Activated naive CD8-positive, alpha-beta T cell treated with anti-CD3 and anti-CD28 coated beads, Interleukin-2, amount 10 ng/mL, durations not matched to agents 7 days and 5 days (primary cell): Measurements from ENCODE around the gene PKNOX2. TPM values are rescaled to one million over a fixed set of nuclear protein-coding genes. Genes with fewer than 3 reads are reported as not detected.

Experiments
- ATAC-seq: fragments of 150-1000 bp; cut with Tn5 transposase; one replicate; pipeline ENCODE4 v1.10.0; 2021; ENCODE audit warnings: low read depth, moderate library complexity
- POLR2A ChIA-PET: fragments of 350-600 bp; sonication (Branson Sonifier 250); formaldehyde crosslinking; loops from one replicate; lab custom pipeline; 2021; ENCODE audit warnings: antibody characterized with exemption; lab: Charles Lee
- DNase-seq: peaks from one replicate; pipeline ENCODE4 v3.0.0; 2021
- H3K27ac Mint-ChIP-seq: one replicate; pipeline ENCODE4 v1.8.0; 2022; ENCODE audit warnings: mild to moderate bottlenecking, mixed read lengths
- H3K27me3 Mint-ChIP-seq: one replicate; pipeline ENCODE4 v1.8.0; 2022; ENCODE audit warnings: mild to moderate bottlenecking, moderate library complexity, mixed read lengths
- H3K36me3 Mint-ChIP-seq: one replicate; pipeline ENCODE4 v1.8.0; 2021; ENCODE audit warnings: mild to moderate bottlenecking, mixed read lengths
- H3K4me1 Mint-ChIP-seq: one replicate; pipeline ENCODE4 v1.8.0; 2021; ENCODE audit warnings: mixed read lengths
- H3K4me3 Mint-ChIP-seq: one replicate; pipeline ENCODE4 v1.8.0; 2022; ENCODE audit warnings: mild to moderate bottlenecking, moderate library complexity, mixed read lengths
- H3K9me3 Mint-ChIP-seq: one replicate; pipeline ENCODE4 v1.8.0; 2021; ENCODE audit warnings: mixed read lengths
- total RNA-seq, 2 experiments: library from RNA; stranded (reverse); gene quantifications; one replicate each; pipeline ENCODE4 v1.2.3, GENCODE V29; 2021

The PKNOX2 gene
- total RNA-seq, 2 experiments from 2014 or later = not detected

- Mint-ChIP-seq H3K4me1 (no peaks in the 10 kb centered on the region), H3K27ac (no peak overlapping the region), H3K36me3 (no peaks in the 10 kb centered on the region), H3K9me3 (no peaks in the 10 kb centered on the region), H3K4me3 (no peak overlapping the region), H3K27me3 (peaks cover 2% of the 10 kb centered on the region)
- ATAC-seq (no peak), DNase-seq (no peak)
- POLR2A ChIA-PET = no interaction called here
Observed at GRCh38 chr11:125247431-125247830, 82.9 kb downstream of the PKNOX2 start.

- ATAC-seq = no peak
- Mint-ChIP-seq H3K27me3 (peaks cover 2% of the 10 kb centered on the region), H3K9me3 (no peaks in the 10 kb centered on the region), H3K27ac (no peak overlapping the region), H3K4me3 (no peak overlapping the region), H3K36me3 (no peaks in the 10 kb centered on the region), H3K4me1 (no peaks in the 10 kb centered on the region)
- no peak for DNase-seq
- POLR2A ChIA-PET = no interaction called here
Observed at GRCh38 chr11:125250318-125251213, 86.0 kb downstream of the PKNOX2 start.

DNA sequence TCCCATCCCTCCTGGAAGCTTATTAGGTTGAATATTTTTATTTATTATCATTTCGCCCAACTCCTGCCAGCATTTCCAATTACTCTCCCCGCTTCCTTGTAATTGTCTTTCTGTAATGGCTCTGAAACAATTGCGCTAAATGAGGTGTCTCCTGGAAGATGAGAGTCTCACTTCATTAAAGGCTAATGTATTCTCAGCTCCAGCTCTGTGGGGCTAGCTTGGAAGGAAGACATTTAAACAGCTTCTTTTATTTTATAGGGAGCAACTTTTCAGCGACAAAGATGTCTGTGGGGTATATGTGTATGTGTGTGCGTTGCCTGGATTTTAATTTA lies 86.6 kb downstream of the PKNOX2 start:
- Mint-ChIP-seq H3K4me1 (no peaks in the 10 kb centered on the region), H3K9me3 (no peaks in the 10 kb centered on the region), H3K4me3 (no peak overlapping the region), H3K36me3 (no peaks in the 10 kb centered on the region), H3K27me3 (peaks cover 2% of the 10 kb centered on the region), H3K27ac (no peak overlapping the region)
- DNase-seq = no peak
- ATAC-seq = no peak
- POLR2A ChIA-PET = no interaction called here

- H3K9me3 Mint-ChIP-seq = no peaks in the 10 kb centered on the region
- POLR2A ChIA-PET = no interaction called here
- DNase-seq = no peak
- no peak for ATAC-seq
- peaks cover 2% of the 10 kb centered on the region for H3K27me3 Mint-ChIP-seq
- H3K27ac Mint-ChIP-seq = no peak overlapping the region
- H3K36me3 Mint-ChIP-seq = no peaks in the 10 kb centered on the region
- no peak overlapping the region for H3K4me3 Mint-ChIP-seq
- no peaks in the 10 kb centered on the region for H3K4me1 Mint-ChIP-seq
Observed at GRCh38 chr11:125251956-125252355, 87.4 kb downstream of the PKNOX2 start.

DNA sequence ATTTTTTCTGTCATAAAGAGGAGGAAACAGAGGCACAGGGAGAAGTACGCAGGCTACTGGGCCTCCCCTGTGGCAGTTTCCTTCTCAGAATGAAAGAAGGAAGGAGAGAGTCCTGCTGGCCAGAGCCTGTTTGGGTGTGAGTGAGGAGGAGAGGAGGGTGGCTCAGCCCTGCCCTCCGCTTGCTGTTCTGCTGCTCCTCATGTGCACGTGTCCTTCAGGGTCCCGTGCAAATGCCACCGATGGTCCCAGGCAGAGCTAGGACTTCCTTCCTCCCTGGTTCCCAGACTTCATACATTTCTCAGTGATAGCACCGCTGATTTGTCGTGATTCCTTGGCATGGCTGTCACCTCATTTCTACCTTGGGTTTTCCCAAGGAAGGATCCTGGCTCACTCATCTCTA lies 88.7 kb downstream of the PKNOX2 start:
- no peak overlapping the region for H3K27ac Mint-ChIP-seq
- no peaks in the 10 kb centered on the region for H3K9me3 Mint-ChIP-seq
- H3K36me3 Mint-ChIP-seq = no peaks in the 10 kb centered on the region
- ATAC-seq (no peak), DNase-seq (no peak)
- POLR2A ChIA-PET = no interaction called here
- peaks cover 3% of the 10 kb centered on the region for H3K27me3 Mint-ChIP-seq
- no peak overlapping the region for H3K4me3 Mint-ChIP-seq
- no peaks in the 10 kb centered on the region for H3K4me1 Mint-ChIP-seq

DNA sequence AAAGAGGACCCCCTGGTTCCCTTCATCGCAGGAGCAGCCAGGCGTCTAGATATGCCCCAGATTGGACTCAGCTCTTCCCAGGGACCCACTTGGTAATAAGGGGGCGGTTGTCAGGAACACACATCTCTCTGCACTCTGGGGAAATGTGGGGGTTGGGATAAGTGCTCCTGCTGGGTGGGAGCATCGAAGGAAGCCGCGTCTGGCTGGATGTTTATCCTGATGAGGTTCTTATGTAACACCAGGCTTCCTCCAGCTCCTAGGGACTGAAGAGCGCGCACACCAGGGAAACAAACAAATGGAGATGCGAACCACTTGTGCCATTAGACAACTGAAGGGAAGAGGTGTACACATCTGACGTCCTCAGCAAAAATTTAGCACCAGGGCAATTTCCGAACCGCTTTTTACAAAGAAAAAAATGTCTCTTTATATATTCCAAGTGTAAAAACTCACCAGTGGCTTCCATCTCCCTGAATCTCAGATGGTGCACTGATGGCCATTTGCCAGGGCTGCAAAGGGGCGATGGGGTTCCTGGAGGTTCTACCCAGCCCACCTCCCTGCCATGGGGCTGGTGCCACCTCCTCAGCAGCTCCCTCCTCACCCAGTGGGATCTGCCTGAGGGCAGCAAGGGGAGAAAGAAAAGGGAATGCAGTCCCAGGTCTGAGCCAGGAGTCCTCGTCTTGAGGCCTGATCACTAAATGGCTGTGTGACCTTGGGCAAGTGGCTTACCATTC lies 89.4 kb downstream of the PKNOX2 start:
- ATAC-seq = no peak
- Mint-ChIP-seq H3K27ac (no peak overlapping the region), H3K27me3 (peaks cover 3% of the 10 kb centered on the region), H3K9me3 (no peaks in the 10 kb centered on the region), H3K36me3 (no peaks in the 10 kb centered on the region), H3K4me3 (no peak overlapping the region), H3K4me1 (no peaks in the 10 kb centered on the region)
- POLR2A ChIA-PET = no interaction called here
- DNase-seq = no peak

DNA sequence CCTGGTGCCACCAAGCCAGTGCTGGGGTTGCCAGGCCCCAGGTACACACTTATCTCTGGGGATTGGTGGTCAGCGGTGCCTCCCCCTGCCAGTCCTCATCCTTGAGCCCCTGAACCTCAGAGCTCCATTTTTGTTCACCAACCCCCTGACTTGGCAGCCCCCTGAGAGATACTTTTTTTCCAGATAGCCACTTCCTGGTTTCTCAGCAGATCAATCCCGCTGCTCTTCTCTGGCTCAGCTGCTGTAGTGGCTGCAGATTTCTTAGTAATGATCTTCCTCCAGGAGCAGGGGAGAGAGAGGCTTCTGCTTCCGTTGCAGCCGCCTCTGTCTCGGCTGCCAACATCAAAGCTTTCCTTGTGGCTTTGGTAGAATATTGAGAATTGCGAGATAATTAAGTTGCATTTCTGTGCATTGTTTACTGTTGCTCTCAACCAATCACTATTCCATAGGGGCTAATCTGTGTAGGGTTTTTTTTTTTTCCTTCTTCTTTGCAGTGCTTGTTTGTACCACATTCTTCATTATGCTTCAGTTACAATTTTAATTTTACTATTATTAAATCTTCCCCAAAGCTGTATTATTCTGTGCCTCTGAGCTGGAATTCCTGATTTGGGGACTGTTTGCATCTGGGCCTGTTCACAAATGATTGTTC lies 92.1 kb downstream of the PKNOX2 start:
- DNase-seq (no peak), ATAC-seq (no peak)
- H3K27ac Mint-ChIP-seq = no peak overlapping the region
- POLR2A ChIA-PET = no interaction called here
- H3K36me3 Mint-ChIP-seq = no peaks in the 10 kb centered on the region
- H3K4me1 Mint-ChIP-seq = no peaks in the 10 kb centered on the region
- H3K27me3 Mint-ChIP-seq = peaks cover 6% of the 10 kb centered on the region
- no peaks in the 10 kb centered on the region for H3K9me3 Mint-ChIP-seq
- H3K4me3 Mint-ChIP-seq = no peak overlapping the region

GRCh38 chr11:125257190-125257579 lies 92.6 kb downstream of the PKNOX2 start:
- POLR2A ChIA-PET = no interaction called here
- no peak for ATAC-seq
- Mint-ChIP-seq H3K4me1 (no peaks in the 10 kb centered on the region), H3K36me3 (no peaks in the 10 kb centered on the region), H3K27me3 (peaks cover 11% of the 10 kb centered on the region), H3K27ac (no peak overlapping the region), H3K9me3 (no peaks in the 10 kb centered on the region), H3K4me3 (no peak overlapping the region)
- DNase-seq = no peak

GRCh38 chr11:125257751-125258150 lies 93.2 kb downstream of the PKNOX2 start:
- DNase-seq (no peak), ATAC-seq (no peak)
- H3K27me3 Mint-ChIP-seq = peaks cover 14% of the 10 kb centered on the region
- H3K36me3 Mint-ChIP-seq = no peaks in the 10 kb centered on the region
- no peak overlapping the region for H3K4me3 Mint-ChIP-seq
- no peaks in the 10 kb centered on the region for H3K9me3 Mint-ChIP-seq
- H3K27ac Mint-ChIP-seq = no peak overlapping the region
- POLR2A ChIA-PET = no interaction called here
- no peaks in the 10 kb centered on the region for H3K4me1 Mint-ChIP-seq

- H3K4me1 Mint-ChIP-seq = no peaks in the 10 kb centered on the region
- no peak overlapping the region for H3K4me3 Mint-ChIP-seq
- no peaks in the 10 kb centered on the region for H3K9me3 Mint-ChIP-seq
- DNase-seq (no peak), ATAC-seq (no peak)
- H3K36me3 Mint-ChIP-seq = no peaks in the 10 kb centered on the region
- POLR2A ChIA-PET = no interaction called here
- peaks cover 20% of the 10 kb centered on the region for H3K27me3 Mint-ChIP-seq
- H3K27ac Mint-ChIP-seq = no peak overlapping the region
Observed at GRCh38 chr11:125258291-125259032, 93.9 kb downstream of the PKNOX2 start.

DNA sequence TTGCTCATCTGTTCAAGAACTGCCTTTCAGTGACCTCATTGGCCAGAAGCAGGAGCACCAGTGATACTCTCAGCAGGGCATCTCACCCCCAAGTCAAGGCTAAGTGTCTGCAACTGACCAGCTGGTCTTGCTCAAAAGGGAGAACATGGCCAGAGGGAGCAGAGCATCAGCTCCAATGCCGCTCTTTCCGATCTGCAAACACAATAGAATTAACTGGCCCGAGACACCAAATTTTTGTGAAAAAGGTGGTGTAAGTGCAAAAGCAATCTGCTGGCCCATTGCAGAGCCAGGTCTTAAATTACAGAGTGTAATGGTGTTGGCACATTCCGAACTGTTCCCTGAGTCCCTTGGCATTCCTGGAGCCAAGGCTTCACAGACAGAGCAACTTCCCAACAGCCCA lies 97.0 kb downstream of the PKNOX2 start:
- Mint-ChIP-seq H3K27me3 (peaks cover 28% of the 10 kb centered on the region), H3K9me3 (no peaks in the 10 kb centered on the region), H3K4me1 (no peaks in the 10 kb centered on the region), H3K27ac (no peak overlapping the region), H3K4me3 (no peak overlapping the region), H3K36me3 (no peaks in the 10 kb centered on the region)
- POLR2A ChIA-PET = no interaction called here
- ATAC-seq (no peak), DNase-seq (no peak)

DNA sequence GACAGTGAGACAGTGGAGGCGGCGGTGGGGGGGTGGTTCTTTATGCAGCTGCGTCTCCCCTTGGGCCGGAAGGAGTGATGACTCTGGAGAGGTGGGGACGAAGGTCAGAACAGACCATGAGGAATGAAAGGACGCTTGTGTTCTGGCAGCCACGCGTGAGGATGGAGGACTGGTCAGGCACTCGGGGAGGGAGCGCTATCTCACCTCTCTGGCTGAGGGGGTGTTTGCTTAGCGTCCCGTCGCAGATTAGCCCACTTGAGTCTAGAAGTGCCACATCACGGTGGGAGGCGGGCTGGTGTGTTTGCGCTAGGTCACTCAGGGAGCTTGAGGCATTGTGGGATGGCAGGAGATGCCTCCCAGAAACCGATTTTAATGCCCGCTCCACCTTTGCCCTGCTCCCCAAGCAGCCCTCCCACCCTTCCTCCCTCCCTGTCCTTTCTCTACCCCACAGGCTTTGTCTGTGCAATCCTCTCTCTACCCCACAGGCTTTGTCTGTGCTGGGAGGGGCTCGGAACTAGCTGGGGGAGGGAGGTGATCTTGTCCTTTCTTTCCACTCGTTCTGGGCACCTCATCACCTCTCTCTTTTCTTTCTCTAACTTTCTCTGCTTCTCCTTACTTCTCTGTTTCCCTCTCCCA lies 97.8 kb downstream of the PKNOX2 start:
- H3K4me3 Mint-ChIP-seq = no peak overlapping the region
- ATAC-seq (no peak), DNase-seq (no peak)
- H3K4me1 Mint-ChIP-seq = no peaks in the 10 kb centered on the region
- no peaks in the 10 kb centered on the region for H3K36me3 Mint-ChIP-seq
- peaks cover 30% of the 10 kb centered on the region for H3K27me3 Mint-ChIP-seq
- H3K27ac Mint-ChIP-seq = no peak overlapping the region
- POLR2A ChIA-PET = no interaction called here
- no peaks in the 10 kb centered on the region for H3K9me3 Mint-ChIP-seq

DNA sequence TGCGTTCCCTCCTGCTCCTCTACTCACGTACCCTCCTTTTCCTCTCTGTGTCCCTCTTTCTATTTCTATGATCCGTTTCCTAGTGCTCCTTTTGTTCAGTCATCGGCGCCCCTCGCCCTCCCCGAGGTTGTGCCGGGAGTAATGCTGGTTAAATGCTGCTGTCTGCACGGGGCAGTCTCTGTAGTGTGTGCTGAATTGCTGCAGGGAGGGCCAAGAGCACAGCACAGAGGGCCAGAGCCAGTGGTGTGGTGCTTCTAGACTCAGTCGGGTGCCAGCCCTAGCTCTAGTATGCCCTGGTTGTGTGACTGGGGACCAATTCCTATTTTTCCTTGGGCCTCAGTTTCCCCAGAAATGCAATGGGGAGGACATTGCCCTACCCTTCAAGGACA lies 98.3 kb downstream of the PKNOX2 start:
- ATAC-seq (no peak), DNase-seq (no peak)
- H3K27me3 Mint-ChIP-seq = peaks cover 30% of the 10 kb centered on the region
- no peak overlapping the region for H3K27ac Mint-ChIP-seq
- POLR2A ChIA-PET = no interaction called here
- H3K4me1 Mint-ChIP-seq = no peaks in the 10 kb centered on the region
- no peaks in the 10 kb centered on the region for H3K9me3 Mint-ChIP-seq
- no peak overlapping the region for H3K4me3 Mint-ChIP-seq
- no peaks in the 10 kb centered on the region for H3K36me3 Mint-ChIP-seq
